ENCODE results near the gene ARHGEF7.

ARHGEF7 gene

DNA sequence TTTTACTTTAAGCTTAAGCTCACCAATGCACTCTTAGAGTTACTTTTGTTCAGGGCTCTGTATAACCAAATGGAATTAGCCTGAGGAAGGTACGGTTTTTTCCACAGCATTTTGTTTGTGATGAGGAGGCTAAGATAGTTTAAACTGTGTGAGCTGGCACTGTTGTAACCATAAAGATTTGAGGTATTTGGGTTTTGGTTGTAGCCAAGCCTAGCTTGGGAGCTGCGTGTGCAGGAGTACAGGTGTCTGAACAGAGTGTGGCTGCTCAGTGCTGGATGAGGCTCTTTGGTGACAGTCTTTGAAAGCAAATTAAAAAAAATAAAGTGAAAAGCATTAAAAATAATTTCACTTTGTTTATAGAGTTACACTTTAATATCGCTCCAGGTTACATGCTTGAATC, 56.0 kb downstream of the ARHGEF7 start:
- no peak for DNase-seq (ENCODE audit: low read depth)
- TF ChIP-seq, protein P1, sequence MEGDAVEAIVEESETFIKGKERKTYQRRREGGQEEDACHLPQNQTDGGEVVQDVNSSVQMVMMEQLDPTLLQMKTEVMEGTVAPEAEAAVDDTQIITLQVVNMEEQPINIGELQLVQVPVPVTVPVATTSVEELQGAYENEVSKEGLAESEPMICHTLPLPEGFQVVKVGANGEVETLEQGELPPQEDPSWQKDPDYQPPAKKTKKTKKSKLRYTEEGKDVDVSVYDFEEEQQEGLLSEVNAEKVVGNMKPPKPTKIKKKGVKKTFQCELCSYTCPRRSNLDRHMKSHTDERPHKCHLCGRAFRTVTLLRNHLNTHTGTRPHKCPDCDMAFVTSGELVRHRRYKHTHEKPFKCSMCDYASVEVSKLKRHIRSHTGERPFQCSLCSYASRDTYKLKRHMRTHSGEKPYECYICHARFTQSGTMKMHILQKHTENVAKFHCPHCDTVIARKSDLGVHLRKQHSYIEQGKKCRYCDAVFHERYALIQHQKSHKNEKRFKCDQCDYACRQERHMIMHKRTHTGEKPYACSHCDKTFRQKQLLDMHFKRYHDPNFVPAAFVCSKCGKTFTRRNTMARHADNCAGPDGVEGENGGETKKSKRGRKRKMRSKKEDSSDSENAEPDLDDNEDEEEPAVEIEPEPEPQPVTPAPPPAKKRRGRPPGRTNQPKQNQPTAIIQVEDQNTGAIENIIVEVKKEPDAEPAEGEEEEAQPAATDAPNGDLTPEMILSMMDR (conservative IDR thresholded peaks at IDR 0.05; ENCODE audit: low read length), result no peak
- no peak overlapping the region for H3K4me3 ChIP-seq (ENCODE audit: low read length)

DNA sequence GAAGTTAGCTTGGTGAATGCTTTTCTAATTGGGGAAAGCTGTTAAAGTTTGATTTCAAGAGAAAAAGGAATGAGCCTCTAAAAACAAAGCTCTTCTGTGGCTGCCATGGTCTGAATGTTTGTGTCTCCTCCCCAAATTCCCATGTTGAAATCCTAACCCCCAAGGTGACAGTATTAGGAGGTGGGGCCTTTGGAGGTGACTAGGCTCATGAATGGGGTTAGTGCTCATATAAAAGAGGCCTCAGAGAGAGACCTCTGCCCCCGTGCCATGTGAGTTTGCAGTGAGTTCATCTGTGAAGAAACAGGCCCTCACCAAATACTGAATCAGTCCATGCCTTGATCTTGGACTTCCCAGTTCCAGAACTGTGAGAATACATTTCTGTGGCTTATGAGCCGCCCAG, 56.5 kb downstream of the ARHGEF7 start:
- DNase-seq (ENCODE audit: low read depth), result no peak
- TF ChIP-seq, protein P1 (conservative IDR thresholded peaks at IDR 0.05; ENCODE audit: low read length), result no peak
- no peak overlapping the region for H3K4me3 ChIP-seq (ENCODE audit: low read length)

DNA sequence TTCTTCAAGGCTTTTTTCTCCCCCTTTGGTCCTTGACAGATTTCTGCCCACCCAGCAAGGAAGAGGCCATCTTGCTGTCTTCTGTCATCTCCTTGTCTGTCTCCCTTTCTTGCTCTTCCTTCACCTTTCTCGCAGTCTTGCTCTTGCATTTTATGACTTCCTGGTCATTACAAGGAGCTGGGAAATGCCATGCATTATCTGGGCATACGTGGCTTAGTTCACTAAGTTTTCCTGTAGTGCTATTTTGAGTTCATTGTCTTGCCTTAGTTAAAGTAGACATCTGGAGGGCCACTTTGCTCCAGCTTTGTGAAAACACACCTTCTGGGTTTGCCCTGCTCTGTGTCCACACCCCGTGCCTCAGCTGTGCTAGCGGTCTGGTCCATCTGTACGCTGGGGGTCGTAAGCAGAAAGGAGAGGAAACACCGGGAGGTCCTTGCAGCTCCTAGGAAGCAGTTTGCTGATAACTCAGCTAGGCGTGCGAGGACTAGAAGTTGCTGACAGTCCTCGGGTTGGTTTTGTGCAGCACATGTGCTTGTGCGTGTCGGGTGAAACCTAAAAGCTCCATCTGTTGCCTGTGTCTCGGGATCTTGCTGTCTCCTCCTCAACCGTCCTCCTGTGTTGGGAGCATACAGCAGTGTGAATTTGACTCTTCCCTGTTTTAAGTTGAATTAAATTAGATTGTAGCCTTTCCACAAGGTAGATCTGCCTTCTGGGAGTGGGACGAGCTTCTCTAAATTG, 59.4 kb downstream of the ARHGEF7 start:
- TF ChIP-seq, protein P1 (conservative IDR thresholded peaks at IDR 0.05; ENCODE audit: low read length), result no peak
- DNase-seq (ENCODE audit: low read depth), result no peak

DNA sequence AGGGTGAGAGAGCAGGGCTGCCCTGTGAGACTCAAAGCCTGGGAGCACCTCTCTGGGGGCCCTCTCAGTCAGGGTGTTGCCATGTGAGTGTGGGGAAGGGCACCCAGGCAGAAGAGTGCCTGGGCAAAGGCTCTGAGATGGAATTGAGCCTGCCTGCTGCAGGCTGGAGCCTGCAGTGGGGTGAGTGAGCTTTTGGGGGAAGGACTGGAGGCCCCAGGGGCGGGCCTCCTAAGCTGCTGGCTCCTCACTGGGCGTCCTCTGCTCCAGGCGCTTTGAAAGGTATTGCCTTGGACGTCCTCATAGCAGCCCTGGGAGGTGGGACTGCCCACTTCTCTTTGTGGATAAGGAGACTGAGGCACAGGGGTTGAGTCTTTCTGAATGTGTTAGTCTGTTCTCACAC, 60.3 kb downstream of the ARHGEF7 start:
- no peak for DNase-seq (ENCODE audit: low read depth)
- H3K4me3 ChIP-seq (ENCODE audit: low read length), result no peak overlapping the region
- TF ChIP-seq, protein P1 (conservative IDR thresholded peaks at IDR 0.05; ENCODE audit: low read length), result no peak

More for the DNA sequence above, 59.4 kb downstream of the ARHGEF7 start:
- H3K4me3 ChIP-seq (ENCODE audit: low read length), result no peak overlapping the region

DNA sequence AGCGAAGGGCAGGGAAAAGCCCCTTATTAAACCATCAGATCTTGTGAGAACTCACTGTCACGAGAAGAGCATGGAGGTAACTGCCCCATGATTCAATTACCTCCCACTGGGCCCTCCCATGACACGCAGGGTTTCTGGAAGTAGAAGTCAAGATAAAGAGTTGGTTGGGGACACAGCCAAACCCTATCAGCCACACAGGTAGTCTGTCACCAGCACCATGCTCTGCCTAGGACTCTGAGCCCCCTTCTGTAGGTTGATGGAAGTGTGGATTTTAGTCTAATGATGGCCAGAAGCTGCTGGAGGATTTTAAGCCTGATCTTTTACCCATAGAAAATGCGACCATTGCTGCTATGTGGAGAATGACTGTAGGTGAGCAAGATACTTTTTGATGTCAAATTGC, 60.8 kb downstream of the ARHGEF7 start:
- H3K4me3 ChIP-seq (ENCODE audit: low read length), result no peak overlapping the region
- DNase-seq (ENCODE audit: low read depth), result no peak
- TF ChIP-seq, protein P1 (conservative IDR thresholded peaks at IDR 0.05; ENCODE audit: low read length), result no peak

DNA sequence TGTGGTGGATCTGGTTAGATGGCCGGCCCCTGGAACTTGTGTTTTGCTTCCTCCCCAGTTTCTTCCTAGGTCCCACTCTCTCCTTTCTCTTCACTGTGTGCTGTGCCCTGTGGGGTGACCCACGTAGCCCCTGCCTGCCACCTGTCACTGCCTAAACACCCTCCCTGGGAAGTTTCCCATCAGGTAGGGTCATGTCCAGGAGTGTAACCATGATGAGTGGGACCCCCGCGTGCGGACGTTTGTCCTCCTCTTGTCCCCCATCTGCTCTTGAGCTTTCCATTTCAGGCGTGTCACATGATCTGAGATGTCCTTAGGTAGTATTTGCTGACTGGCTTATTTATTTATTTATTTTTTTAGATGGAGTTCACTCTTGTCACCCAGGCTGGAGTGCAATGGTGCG, 61.3 kb downstream of the ARHGEF7 start:
- no peak overlapping the region for H3K4me3 ChIP-seq (ENCODE audit: low read length)
- TF ChIP-seq, protein P1 (conservative IDR thresholded peaks at IDR 0.05; ENCODE audit: low read length), result no peak
- DNase-seq (ENCODE audit: low read depth), result no peak

DNA sequence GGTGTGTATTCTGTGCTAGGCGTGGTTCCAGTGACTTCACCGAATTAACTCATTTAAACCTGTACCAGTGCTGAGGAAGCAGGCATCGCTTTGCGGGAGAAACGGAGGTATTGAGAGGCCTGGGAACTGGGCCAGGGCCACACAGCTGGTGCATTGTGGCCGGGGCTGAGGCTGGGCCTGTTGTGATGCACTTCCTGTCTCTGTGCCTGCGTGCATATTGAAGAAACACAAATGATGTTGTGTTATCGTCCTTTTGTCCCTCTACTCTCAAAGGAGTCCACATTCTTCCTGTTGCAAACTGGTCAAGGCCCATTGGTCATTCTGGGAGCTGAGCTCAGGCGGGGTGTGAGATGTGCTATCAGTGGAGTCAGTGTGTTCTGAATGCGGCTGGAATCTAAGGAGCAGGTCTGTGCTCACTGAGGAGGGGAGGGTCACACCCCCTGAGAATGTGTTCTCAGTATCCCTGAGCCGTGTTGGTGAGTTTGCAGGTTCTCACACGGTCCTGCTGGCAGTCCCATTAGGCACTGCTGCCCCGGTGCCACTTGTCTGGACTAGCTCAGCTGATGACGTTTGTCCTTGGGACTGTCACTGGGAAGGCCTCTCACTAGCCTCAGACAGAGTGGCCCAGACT, 62.1 kb downstream of the ARHGEF7 start:
- peak; percentile 30 for DNase-seq (ENCODE audit: low read depth)
- TF ChIP-seq, protein P1 (conservative IDR thresholded peaks at IDR 0.05; ENCODE audit: low read length), result no peak
- no peak overlapping the region for H3K4me3 ChIP-seq (ENCODE audit: low read length)

All from AG10803 (cell line).